ENCODE data around the gene CLSTN2.

CLSTN2 gene

GRCh38 chr3:140246578-140246977, 311.6 kb downstream of the CLSTN2 start:
- DNase-seq: no peak

GRCh38 chr3:140247775-140248174, 312.8 kb downstream of the CLSTN2 start:
- no peak for DNase-seq

- DNase-seq: no peak
These were observed 314.2 kb downstream of the CLSTN2 start for GRCh38 chr3:140249188-140249587.

GRCh38 chr3:140250010-140250855, 315.2 kb downstream of the CLSTN2 start:
- no peak for DNase-seq

- DNase-seq: no peak
These were observed 316.0 kb downstream of the CLSTN2 start for GRCh38 chr3:140250945-140251344.

- no peak for DNase-seq
These were observed 316.7 kb downstream of the CLSTN2 start for GRCh38 chr3:140251678-140252077.

- DNase-seq: no peak
These were observed 318.0 kb downstream of the CLSTN2 start for GRCh38 chr3:140252812-140253656.

- no peak for DNase-seq
These were observed 323.3 kb downstream of the CLSTN2 start for GRCh38 chr3:140258222-140258724.

- DNase-seq: no peak
These were observed 330.3 kb downstream of the CLSTN2 start for GRCh38 chr3:140265302-140265701.

- DNase-seq: no peak
These were observed 333.1 kb downstream of the CLSTN2 start for GRCh38 chr3:140268103-140268502.

GRCh38 chr3:140268610-140269009, 333.6 kb downstream of the CLSTN2 start:
- no peak for DNase-seq

GRCh38 chr3:140270329-140270728, 335.3 kb downstream of the CLSTN2 start:
- DNase-seq: no peak

GRCh38 chr3:140273542-140274195, 338.7 kb downstream of the CLSTN2 start:
- no peak for DNase-seq

GRCh38 chr3:140274429-140274828, 339.4 kb downstream of the CLSTN2 start:
- DNase-seq: no peak

- DNase-seq: no peak
These were observed 341.7 kb downstream of the CLSTN2 start for GRCh38 chr3:140276703-140277102.

- DNase-seq: no peak
These were observed 342.9 kb downstream of the CLSTN2 start for GRCh38 chr3:140277886-140278285.

GRCh38 chr3:140284372-140284771, 349.4 kb downstream of the CLSTN2 start:
- no peak for DNase-seq

- DNase-seq: peak; percentile 30
These were observed 350.4 kb downstream of the CLSTN2 start for GRCh38 chr3:140285380-140285779.

GRCh38 chr3:140288595-140288994, 353.6 kb downstream of the CLSTN2 start:
- DNase-seq: no peak

- DNase-seq: no peak
These were observed 355.1 kb downstream of the CLSTN2 start for GRCh38 chr3:140290105-140290504.

GRCh38 chr3:140292170-140292569, 357.2 kb downstream of the CLSTN2 start:
- no peak for DNase-seq

- peak; percentile 14 for DNase-seq
These were observed 357.7 kb downstream of the CLSTN2 start for GRCh38 chr3:140292684-140293083.

- DNase-seq: no peak
These were observed 359.1 kb downstream of the CLSTN2 start for GRCh38 chr3:140294058-140294457.
